Measurements from ENCODE around the gene HPSE2.

DNA sequence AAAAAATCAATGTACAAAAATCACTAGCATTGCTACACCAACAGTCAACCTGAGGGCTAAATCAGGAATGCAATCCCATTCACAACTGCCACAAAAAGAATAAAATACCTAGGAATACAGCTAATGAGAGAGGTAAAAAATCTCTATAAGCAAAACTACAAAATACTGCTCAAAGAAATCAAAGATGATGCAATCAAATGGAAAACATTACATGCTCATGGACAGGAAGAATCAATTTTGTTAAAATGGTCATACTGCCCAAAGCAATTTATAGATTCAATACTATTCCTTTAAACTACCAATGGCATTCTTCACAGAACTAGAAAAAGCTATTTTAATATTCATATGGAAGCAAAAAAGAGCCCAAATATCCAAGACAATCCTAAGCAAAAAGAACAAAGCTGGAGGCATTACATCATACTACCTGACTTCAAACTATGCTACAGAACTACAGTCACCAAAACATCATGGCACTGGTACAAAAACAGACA is 116.3 kb downstream of the HPSE2 start:
- TF ChIP-seq, protein P1, sequence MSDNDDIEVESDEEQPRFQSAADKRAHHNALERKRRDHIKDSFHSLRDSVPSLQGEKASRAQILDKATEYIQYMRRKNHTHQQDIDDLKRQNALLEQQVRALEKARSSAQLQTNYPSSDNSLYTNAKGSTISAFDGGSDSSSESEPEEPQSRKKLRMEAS (IDR thresholded peaks at IDR 0.05; ENCODE audit: low read depth, low read length): no peak
- TF ChIP-seq, protein P2, sequence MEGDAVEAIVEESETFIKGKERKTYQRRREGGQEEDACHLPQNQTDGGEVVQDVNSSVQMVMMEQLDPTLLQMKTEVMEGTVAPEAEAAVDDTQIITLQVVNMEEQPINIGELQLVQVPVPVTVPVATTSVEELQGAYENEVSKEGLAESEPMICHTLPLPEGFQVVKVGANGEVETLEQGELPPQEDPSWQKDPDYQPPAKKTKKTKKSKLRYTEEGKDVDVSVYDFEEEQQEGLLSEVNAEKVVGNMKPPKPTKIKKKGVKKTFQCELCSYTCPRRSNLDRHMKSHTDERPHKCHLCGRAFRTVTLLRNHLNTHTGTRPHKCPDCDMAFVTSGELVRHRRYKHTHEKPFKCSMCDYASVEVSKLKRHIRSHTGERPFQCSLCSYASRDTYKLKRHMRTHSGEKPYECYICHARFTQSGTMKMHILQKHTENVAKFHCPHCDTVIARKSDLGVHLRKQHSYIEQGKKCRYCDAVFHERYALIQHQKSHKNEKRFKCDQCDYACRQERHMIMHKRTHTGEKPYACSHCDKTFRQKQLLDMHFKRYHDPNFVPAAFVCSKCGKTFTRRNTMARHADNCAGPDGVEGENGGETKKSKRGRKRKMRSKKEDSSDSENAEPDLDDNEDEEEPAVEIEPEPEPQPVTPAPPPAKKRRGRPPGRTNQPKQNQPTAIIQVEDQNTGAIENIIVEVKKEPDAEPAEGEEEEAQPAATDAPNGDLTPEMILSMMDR (IDR thresholded peaks at IDR 0.05; ENCODE audit: low read depth, low read length): no peak
- TF ChIP-seq POLR2A (IDR thresholded peaks at IDR 0.05; ENCODE audit: extremely low read depth, insufficient read length) (no peak), MYC (IDR thresholded peaks at IDR 0.05; ENCODE audit: low read depth, low read length) (no peak)
